Stomach (tissue), 9 donors: ENCODE results near the gene NR2F1. TPM values are rescaled to one million over a fixed set of nuclear protein-coding genes. Genes with fewer than 3 reads are reported as not detected.

ENCODE experiments used
- DNase-seq, 2 donors: peaks; one replicate each; pipeline versions ENCODE4 v3.0.0 to v3.0.0-alpha.2; 2013 to 2019
- H3K27ac ChIP-seq, 5 donors: fragments of 200-600 bp in 4 of 5; sonication (generic) in 4 of 5; one replicate each; pipeline ENCODE4 v1.5.1; 2013 to 2019; ENCODE audit warnings: mild to moderate bottlenecking in 1 of 5, moderate library complexity in 1 of 5
- H3K27me3 ChIP-seq, 3 donors: fragments of 200-600 bp; sonication (generic); one replicate each; pipeline ENCODE4 v1.5.1; 2017 to 2019; ENCODE audit warnings: mixed run types in 1 of 3
- H3K36me3 ChIP-seq, 4 donors: fragments of 200-600 bp; sonication (generic); 1 replicate in 3 of 4; 2 replicates in 1 of 4; pipeline ENCODE4 v1.5.1; 2016 to 2019
- H3K4me1 ChIP-seq, 4 donors: fragments of 200-600 bp; sonication (generic); one replicate each; pipeline ENCODE4 v1.5.1; 2016 to 2019
- H3K4me3 ChIP-seq, 4 donors: fragments of 200-600 bp; sonication (generic) in 3 of 4; one replicate each; pipeline ENCODE4 v1.5.1; 2016 to 2019; ENCODE audit warnings: mild to moderate bottlenecking in 1 of 4
- H3K9me3 ChIP-seq, 4 donors: fragments of 200-600 bp; sonication (generic); one replicate each; pipeline ENCODE4 v1.5.1; 2016 to 2019
- CTCF ChIP-seq, 7 experiments: fragments of 450-650 bp in 4 of 7; fragments of 200-600 bp in 3 of 7; sonication (generic) in 3 of 7; IDR thresholded peaks; one replicate each; pipeline ENCODE4 v1.5.1; 2016 to 2019; ENCODE audit warnings: antibody characterized with exemption in 7 of 7, control low read depth in 2 of 7, mild to moderate bottlenecking in 1 of 7
- EP300 ChIP-seq: sonication (generic); formaldehyde crosslinking; IDR thresholded peaks from one replicate; pipeline ENCODE4 v1.6.1; 2017; ENCODE audit warnings: antibody characterized with exemption
- POLR2A ChIP-seq, 4 donors: fragments of 450-650 bp; IDR thresholded peaks; one replicate each; pipeline ENCODE4 v1.6.1; 2016; ENCODE audit warnings: antibody characterized with exemption in 4 of 4, control low read depth in 2 of 4, mild to moderate bottlenecking in 1 of 4, moderate library complexity in 1 of 4
- POLR2AphosphoS5 ChIP-seq, 3 donors: sonication (generic); formaldehyde crosslinking; IDR thresholded peaks; one replicate each; pipeline ENCODE4 v1.6.1; 2016; ENCODE audit warnings: antibody characterized with exemption in 3 of 3
- WGBS, 5 donors: extraction: QIAGEN DNeasy Blood & Tissue Kit in 3 of 5; methylation state at CpG; one replicate each; pipeline versions ENCODE4 v1.1.5 to v1.1.7; 2013 to 2018; 5-methylcytosine and 5-hydroxymethylcytosine counted together
- intact Hi-C: fragments of 100-400 bp; cut with DNase I; formaldehyde crosslinking; loops from one replicate; pipeline ENCODE4 v1.15.1; 2023; ENCODE audit warnings: low total_unique reads
- polyA plus RNA-seq, 3 donors: library from polyadenylated mRNA; stranded (reverse); fragments of 200-250 nt; gene quantifications; one replicate each; pipeline ENCODE4 v1.2.3, GENCODE V29; 2013
- total RNA-seq, 5 donors: library from RNA; depleted of rRNA; stranded (reverse); fragments of >200 nt; gene quantifications; one replicate each; pipeline versions ENCODE4 v1.1.0 to v1.2.3, GENCODE V29; 2014 to 2016
- donor health status: healthy with polysubstance abuse.
- donor health status: Bipolar disorder and iron deficiency.
- donor health status: healthy.

The NR2F1 gene
- total and polyA plus RNA-seq, 8 donors = 0.87 to 115 (median 22.4) TPM

GRCh38 chr5:93580063-93580926, 2.7 kb upstream of the NR2F1 start:
- 1 to 3% (median 2%) methylated on average over 41 to 73 of the region's 73 CpGs for WGBS, 5 donors

GRCh38 chr5:93580927-93581445, 2.0 kb upstream of the NR2F1 start, which contains the start of gene NR2F1-AS1:
TSS of gene NR2F1-AS1 (minus strand) at chr5:93581219.
- Histone ChIP-seq H3K4me1 (peaks cover 33 to 64% (median 51%) of the 10 kb centered on the region in 4 donors), H3K36me3 (no peaks in the 10 kb centered on the region), H3K27ac (peak within 1 kb of the TSS; percentile 65 to 95 (median 88)), H3K9me3 (no peaks in the 10 kb centered on the region), H3K27me3 (peaks cover 0 to 96% (median 72%) of the 10 kb centered on the region in 3 donors), H3K4me3 (peak within 1 kb of the TSS; percentile 52 to 81 (median 62))
- no peak for DNase-seq
- no peak for TF ChIP-seq EP300
- TF ChIP-seq CTCF (IDR thresholded peaks at IDR 0.05) = no peak
- TF ChIP-seq POLR2A (IDR thresholded peaks at IDR 0.05) = no peak
- no peak for TF ChIP-seq POLR2AphosphoS5 (IDR thresholded peaks at IDR 0.05)
- intact Hi-C loops = no loop called here
- WGBS, 5 donors = 0 to 3% (median 1%) methylated on average over 41 of the region's 41 CpGs

More at GRCh38 chr5:93580063-93580926, 2.7 kb upstream of the NR2F1 start:
- Histone ChIP-seq H3K4me1 (peaks cover 33 to 65% (median 50%) of the 10 kb centered on the region in 4 donors), H3K36me3 (no peaks in the 10 kb centered on the region), H3K27ac (peak overlapping the region; percentile 65 to 95 (median 88)), H3K27me3 (peaks cover 0 to 96% (median 65%) of the 10 kb centered on the region in 3 donors), H3K4me3 (peak overlapping the region; percentile 52 to 64 (median 61)), H3K9me3 (no peaks in the 10 kb centered on the region)
- intact Hi-C loops = no loop called here
- DNase-seq = no peak
- no peak for TF ChIP-seq POLR2AphosphoS5 (IDR thresholded peaks at IDR 0.05)
- TF ChIP-seq EP300 = no peak
- TF ChIP-seq POLR2A (IDR thresholded peaks at IDR 0.05) = no peak
- no peak for TF ChIP-seq CTCF (IDR thresholded peaks at IDR 0.05)

DNA sequence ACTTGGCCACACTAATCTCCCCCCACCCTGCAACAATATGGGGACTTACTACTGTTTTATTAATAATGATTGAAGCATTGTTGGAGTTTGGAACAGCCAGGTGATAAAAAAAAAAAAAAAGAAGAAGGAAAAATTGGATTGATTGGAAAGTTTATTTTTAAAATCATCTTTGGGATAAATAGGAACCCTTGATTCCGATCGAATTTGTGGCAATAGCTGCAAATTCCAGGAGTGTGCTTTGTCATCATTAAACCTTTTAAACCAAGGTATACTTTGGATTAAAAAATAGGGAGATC, 907 bp upstream of the NR2F1 start:
- peaks cover 33 to 55% (median 44%) of the 10 kb centered on the region in 4 donors for H3K4me1 ChIP-seq
- WGBS, 5 donors = 0 to 2% (median 1%) methylated on average over 2 of the region's 2 CpGs
- H3K4me3 ChIP-seq = peak overlapping the region; percentile 52 to 81 (median 62)

More for the DNA sequence above, 907 bp upstream of the NR2F1 start:
- TF ChIP-seq POLR2A (IDR thresholded peaks at IDR 0.05) (no peak), EP300 (no peak), CTCF (IDR thresholded peaks at IDR 0.05) (no peak), POLR2AphosphoS5 (IDR thresholded peaks at IDR 0.05) (no peak)
- intact Hi-C loops = no loop called here
- Histone ChIP-seq H3K36me3 (no peaks in the 10 kb centered on the region), H3K27me3 (peaks cover 0 to 98% (median 78%) of the 10 kb centered on the region in 3 donors), H3K9me3 (no peaks in the 10 kb centered on the region), H3K27ac (peak overlapping the region in 4 of 5 donors; percentile 74 to 95 (median 90))
- no peak for DNase-seq
